GM19043 (cell line): ENCODE results near the gene TMEM134.
"Not testable (repeated sequence)": the region's sequence is repeated elsewhere in the genome, so short reads cannot be mapped to it uniquely, and the experiment has no call there.

Source experiments
- ATAC-seq: cut with Tn5 transposase; IDR thresholded peaks from one replicate; pipeline ENCODE4 v1.9.1; 2021; ENCODE audit warnings: low read depth; ENCODE audit not compliant: unreplicated experiment

The TMEM134 gene

DNA sequence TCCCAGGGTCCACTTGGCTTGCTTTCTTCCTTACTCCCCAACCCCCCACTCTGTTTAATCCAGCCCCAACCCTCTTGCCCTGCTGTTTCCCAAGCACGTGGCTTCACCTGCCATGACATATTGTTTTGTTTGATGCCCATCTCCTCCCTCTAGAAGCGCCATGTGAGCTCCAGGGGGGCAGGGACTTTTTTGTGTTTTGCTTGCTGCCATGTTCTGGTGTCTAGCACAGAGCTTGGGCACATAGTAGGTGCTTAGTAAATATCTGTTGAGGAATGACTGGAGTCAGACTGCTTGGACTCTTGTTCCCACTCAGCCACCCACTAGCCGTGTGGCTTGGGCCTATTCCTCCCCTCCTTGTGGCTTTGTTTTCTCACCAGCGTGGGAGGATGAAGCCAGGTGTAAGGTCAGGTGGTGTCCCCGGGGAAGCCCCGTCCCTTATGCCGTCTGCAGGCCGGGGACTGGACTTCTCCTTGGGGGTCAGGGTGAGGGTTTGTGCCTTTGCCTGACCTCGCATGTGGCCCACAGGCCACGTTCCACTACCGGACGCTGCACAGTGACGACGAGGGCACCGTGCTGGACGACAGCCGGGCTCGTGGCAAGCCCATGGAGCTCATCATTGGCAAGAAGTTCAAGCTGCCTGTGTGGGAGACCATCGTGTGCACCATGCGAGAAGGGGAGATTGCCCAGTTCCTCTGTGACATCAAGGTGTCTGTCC is 17.6 kb upstream of the TMEM134 start:
- no peak for ATAC-seq

DNA sequence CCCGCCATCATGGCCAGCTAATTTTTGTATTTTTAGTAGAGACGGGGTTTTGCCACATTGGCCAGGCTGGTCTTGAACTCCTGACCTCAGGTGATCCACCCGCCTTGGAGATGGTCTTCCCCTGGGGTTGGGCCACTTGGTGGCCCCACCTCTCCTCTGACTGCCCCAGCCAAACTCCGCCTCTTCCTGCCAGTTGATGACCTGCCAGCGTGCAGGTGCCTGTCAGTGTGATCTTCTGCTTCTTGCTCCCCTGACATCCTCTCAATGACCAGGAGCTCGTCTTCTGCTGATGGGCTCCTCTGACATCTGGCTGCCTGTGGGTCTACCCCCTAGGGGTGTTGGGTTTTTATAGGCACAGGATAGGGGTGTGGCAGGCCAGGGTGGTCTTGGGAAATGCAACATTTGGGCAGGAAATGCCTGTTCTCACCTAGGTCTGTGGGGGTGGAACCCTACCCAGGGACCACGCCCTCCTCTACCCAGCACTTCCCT is 16.9 kb upstream of the TMEM134 start:
- not testable (repeated sequence) for ATAC-seq

GRCh38 chr11:67484847-67485311 is 15.8 kb upstream of the TMEM134 start:
- ATAC-seq, result no peak

DNA sequence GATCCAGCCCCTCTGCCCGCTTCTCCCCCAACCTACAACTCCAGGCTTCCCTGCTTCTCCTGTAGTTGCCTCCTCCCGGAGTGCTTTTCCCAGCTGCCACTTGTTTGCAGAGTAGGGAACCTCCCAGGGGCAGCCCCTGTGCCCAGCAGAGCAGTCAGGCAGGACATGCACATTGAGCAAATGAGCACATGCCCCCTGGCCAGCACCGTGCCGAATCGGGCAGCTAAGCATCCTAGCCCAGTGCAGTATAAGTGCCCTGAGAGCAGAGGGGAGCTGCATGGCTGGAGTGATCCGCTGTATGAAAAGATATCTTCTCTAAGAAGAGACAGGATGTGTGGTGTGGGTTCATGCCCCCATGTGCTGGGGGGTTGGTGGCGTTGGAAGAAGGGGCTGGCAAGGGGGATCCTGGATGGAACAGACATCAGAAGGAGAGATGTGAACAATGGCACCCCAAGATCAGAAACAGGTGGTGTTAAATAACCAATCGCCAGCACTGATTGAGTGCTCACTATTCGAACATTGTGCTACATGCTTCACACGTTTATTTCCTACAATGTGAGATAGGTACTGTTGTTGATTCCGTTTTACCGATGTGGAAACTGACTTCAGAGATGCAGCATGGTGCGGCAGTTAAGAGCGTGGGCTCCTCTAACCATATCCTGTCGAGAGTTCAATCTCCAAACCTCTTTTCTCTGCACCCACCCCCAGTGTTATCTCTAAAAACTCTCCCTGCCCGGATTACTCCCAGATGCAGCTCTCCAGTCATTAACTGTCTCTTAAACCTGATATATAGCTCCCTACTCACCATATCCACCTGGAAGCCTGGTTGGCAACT is 15.0 kb upstream of the TMEM134 start:
- no peak for ATAC-seq

DNA sequence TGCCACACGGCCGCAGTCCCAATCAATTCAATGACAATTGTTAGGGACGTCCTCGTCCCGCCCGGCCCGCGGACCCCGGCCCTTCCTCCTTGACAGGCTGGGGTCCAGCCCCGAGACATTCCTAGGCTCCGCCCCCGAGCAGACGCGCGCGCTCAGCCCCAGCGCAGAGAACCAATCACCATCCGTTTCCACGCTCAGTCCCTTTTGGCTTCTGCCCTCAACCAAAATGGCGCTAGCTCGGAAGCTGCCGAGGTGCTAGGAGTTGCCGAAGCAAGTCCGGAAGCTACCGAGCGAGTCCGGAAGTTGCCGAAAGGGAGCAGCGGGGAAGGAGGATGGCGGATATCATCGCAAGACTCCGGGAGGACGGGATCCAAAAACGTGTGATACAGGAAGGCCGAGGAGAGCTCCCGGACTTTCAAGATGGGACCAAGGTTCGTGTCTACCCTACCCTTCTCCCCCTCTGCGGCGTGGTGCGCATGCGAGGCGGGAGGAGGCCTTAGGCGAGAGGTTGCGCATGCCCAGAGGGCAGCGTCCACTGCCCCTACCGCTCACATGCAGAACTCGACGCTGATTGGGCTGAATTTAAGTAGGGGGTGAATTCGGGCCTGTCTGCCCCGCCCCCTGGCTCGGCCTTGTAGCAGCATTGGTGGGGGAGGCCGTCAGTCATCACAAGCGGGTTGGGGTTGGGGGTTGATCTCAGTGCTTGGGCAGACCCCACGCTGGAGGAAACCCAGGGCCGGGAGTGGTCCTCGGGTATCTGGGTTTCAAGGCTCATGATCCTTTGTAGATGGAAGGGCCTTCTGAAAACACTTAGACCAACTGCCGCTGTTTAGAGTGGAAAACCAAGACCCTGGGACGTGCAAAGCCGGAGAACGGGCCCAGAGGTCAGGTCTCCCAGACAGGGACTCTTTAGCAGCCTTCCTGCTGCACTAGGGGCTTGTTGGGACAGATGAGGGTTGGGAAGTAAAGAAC is 14.1 kb upstream of the TMEM134 start, which contains the start of gene AIP:
TSS of gene AIP (plus strand) at position 200 of the 972 bp plus-strand sequence. CDS start at position 333, 133 bp downstream.
- peak; percentile 44 for ATAC-seq

- no peak for ATAC-seq
Measured at GRCh38 chr11:67482275-67482826, 13.3 kb upstream of the TMEM134 start.

DNA sequence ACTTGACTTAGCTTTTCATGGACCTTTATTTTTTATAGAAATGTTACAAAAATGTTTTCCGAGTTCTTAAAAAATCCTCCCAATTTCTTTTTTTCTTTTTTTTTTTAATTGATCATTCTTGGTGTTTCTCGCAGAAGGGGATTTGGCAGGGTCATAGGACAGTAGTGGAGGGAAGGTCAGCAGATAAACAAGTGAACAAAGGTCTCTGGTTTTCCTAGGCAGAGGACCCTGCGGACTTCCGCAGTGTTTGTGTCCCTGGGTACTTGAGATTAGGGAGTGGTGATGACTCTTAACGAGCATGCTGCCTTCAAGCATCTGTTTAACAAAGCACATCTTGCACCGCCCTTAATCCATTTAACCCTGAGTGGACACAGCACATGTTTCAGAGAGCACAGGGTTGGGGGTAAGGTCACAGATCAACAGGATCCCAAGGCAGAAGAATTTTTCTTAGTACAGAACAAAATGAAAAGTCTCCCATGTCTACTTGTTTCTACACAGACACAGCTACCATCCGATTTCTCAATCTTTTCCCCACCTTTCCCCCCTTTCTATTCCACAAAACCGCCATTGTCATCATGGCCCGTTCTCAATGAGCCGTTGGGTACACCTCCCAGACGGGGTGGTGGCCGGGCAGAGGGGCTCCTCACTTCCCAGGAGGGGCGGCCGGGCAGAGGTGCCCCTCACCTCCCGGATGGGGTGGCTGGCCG is 8.4 kb upstream of the TMEM134 start:
- ATAC-seq, result not testable (repeated sequence)

- not testable (repeated sequence) for ATAC-seq
Measured at GRCh38 chr11:67476692-67477091, 7.6 kb upstream of the TMEM134 start.

DNA sequence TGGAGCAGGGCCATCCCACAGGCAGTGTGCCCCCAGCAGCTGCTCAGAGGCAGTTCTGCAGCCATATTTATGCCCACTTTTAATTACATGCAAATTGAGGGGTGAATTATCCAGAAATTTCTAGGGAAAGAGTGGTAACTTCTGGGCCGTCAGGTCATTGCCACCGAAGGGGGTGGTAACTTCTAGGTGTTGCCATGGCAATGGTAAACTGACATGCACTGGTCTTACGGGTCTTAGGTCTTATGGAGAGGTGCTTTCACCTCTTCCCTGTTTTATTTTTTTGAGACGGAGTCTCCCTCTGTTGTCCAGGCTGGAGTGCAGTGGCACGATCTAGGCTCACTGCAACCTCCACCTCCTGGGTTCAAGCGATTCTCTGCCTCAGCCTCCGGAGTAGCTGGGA is 3.8 kb upstream of the TMEM134 start:
- no peak for ATAC-seq

GRCh38 chr11:67470337-67471002 is 1.4 kb upstream of the TMEM134 start:
- no peak for ATAC-seq

DNA sequence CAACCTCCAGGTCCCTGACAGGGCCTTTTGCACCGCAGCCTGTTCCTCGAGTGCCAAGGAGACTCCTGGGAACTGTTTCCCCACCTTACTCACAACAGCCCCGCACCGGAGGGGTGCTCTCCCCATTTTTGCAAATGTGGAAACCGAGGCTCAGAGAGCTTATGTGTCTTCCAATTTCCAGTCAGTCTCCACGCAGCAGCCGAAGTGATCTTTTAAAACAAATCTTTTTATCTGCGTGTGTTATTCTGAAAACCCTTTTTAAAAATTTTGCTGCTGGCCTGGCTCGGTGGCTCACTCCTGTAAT is 409 bp upstream of the TMEM134 start:
- ATAC-seq, result no peak

GRCh38 chr11:67468456-67468758 is 644 bp downstream of the TMEM134 start:
- ATAC-seq, result no peak

GRCh38 chr11:67468056-67468455 is 995 bp downstream of the TMEM134 start:
- no peak for ATAC-seq

- ATAC-seq, result no peak
Measured at GRCh38 chr11:67466962-67467771, 1.9 kb downstream of the TMEM134 start.

DNA sequence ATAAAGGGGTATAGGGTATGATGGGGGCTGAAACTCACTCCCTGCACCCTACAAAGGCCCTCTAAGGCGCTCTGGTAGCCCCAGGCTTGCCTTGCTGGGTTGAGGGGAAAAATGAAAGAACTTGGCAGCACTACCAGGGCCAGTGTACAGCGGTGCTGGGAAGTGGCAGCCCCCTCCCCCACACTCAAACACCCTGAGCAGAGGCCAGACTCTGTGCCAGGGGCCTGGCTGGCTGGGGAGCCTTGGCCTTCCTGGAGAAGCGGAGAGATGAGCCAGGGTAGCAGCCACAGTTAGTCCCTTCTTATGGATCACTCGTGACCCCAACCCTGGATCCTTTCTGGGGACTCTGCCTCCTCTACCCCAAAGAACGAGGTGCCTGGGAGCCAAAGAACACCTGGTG is 2.7 kb downstream of the TMEM134 start:
- no peak for ATAC-seq

DNA sequence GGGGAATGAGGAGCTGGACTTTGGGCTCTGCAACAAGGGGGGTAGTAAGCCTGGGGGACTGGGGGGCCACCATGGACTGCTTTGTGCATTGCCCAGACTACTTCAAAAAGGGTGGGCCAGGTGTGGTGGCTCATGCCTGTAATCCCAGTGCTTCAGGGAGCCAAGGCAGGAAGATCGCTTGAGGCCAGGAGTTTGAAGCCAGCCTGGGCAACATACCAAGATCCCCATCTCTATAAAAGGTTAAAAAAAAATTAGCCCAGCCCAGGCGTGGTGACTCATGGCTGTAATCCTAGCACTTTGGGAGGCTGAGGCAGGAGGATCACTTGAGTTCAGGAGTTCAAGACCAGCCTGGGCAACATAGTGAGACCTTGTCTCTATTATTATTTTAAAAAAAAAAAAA is 3.5 kb downstream of the TMEM134 start:
- ATAC-seq, result not testable (repeated sequence)

- no peak for ATAC-seq
Measured at GRCh38 chr11:67465189-67465510, 3.9 kb downstream of the TMEM134 start.

DNA sequence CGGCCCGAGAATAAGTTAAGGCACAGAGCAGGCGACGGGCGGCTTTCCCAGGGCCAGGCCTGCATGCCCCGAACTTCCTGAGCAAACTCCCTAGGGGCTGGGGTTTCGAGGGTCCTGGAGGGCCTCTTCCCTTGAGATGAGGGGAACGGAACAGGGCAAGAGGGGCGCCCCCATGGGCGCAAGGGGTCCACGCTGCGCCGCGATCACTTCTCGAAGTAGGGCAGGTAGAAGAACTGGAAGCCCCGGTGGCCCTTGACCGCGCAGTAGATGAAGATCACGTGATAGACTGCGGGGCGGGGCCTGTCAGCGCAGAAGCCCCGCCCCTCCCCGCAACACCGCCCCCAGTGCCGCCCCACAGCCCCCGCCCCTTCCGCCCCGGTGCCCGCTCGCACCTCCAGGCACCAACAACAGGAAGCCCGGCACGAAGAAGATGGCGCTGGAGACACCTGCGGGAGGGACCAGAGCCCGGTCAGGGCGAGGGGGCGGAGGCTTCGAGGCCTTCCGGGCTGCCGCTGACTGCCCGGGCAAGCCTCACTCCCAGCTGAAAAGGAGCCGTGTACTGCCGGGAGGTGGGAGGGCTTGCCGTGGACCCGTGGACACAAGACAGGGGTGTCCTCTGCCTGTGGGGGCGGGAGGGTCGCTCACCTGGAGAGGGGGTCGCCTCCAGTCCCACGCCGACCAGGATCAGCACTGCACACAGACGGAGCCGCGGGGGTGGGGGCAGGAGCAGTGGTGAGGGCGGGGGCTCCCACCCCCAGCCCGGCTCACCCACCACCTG is 4.5 kb downstream of the TMEM134 start:
- no peak for ATAC-seq
